GF-D8 (cell line): Measurements from ENCODE around the gene KIAA1549.
A peak's percentile ranks its signal among the peaks of the same experiment; 100 is the strongest.
"Not testable (repeated sequence)": the region's sequence is repeated elsewhere in the genome, so short reads cannot be mapped to it uniquely, and the experiment has no call there.

Experiments used
- DNase-seq: peaks from one replicate; lab custom pipeline; 2025; lab: John Stamatoyannopoulos, UW

KIAA1549 gene

GRCh38 chr7:138981332-138982203, at the start of gene KIAA1549:
Gene KIAA1549 (minus strand): TSS chr7:138981389. CDS start chr7:138981269, 120 bp downstream.
- peak; percentile 37 for DNase-seq

- no peak for DNase-seq
These were observed 48.2 kb upstream of the KIAA1549 start for GRCh38 chr7:139029353-139029752.

GRCh38 chr7:139026551-139026950, 45.4 kb upstream of the KIAA1549 start:
- no peak for DNase-seq

GRCh38 chr7:139025861-139026260, 44.7 kb upstream of the KIAA1549 start:
- not testable (repeated sequence) for DNase-seq

- no peak for DNase-seq
These were observed 41.9 kb upstream of the KIAA1549 start for GRCh38 chr7:139023076-139023475.

- DNase-seq: no peak
These were observed 41.1 kb upstream of the KIAA1549 start for GRCh38 chr7:139022286-139022685.

- no peak for DNase-seq
These were observed 37.7 kb upstream of the KIAA1549 start for GRCh38 chr7:139018910-139019309.

GRCh38 chr7:139016931-139017511, 35.8 kb upstream of the KIAA1549 start:
- peak; percentile 29 for DNase-seq

GRCh38 chr7:139011373-139011772, 30.2 kb upstream of the KIAA1549 start:
- DNase-seq: no peak

- DNase-seq: no peak
These were observed 23.3 kb upstream of the KIAA1549 start for GRCh38 chr7:139004321-139005090.

GRCh38 chr7:138999414-138999813, 18.2 kb upstream of the KIAA1549 start:
- no peak for DNase-seq

GRCh38 chr7:138992052-138992531, 10.9 kb upstream of the KIAA1549 start:
- DNase-seq: no peak

- no peak for DNase-seq
These were observed 6.5 kb upstream of the KIAA1549 start for GRCh38 chr7:138987686-138988085.

GRCh38 chr7:138982204-138982623, 1.0 kb upstream of the KIAA1549 start:
- DNase-seq: no peak

GRCh38 chr7:138980563-138981291, 462 bp downstream of the KIAA1549 start:
- no peak for DNase-seq

- no peak for DNase-seq
These were observed 1.1 kb downstream of the KIAA1549 start for GRCh38 chr7:138979988-138980562.

- no peak for DNase-seq
These were observed 1.8 kb downstream of the KIAA1549 start for GRCh38 chr7:138979226-138979979.

GRCh38 chr7:138978541-138979184, 2.5 kb downstream of the KIAA1549 start:
- no peak for DNase-seq

- not testable (repeated sequence) for DNase-seq
These were observed 5.0 kb downstream of the KIAA1549 start for GRCh38 chr7:138976161-138976560.
